CD14-positive monocyte (primary cell): ENCODE measurements around the gene PTRHD1. TPM values are rescaled to one million over a fixed set of nuclear protein-coding genes. Genes with fewer than 3 reads are reported as not detected.
A peak's percentile ranks its signal among the peaks of the same experiment; 100 is the strongest.

ENCODE experiments used
- DNase-seq, 3 donors: peaks; one replicate each; pipeline ENCODE4 v3.0.0-alpha.2; 2011 to 2022
- H2AFZ ChIP-seq: 2 replicates; pipeline ENCODE4 v1.6.0; 2012; ENCODE audit warnings: mild to moderate bottlenecking, low read depth, low read length, inconsistent platforms; ENCODE audit not compliant: insufficient read depth, poor library complexity, severe bottlenecking
- H3K27ac ChIP-seq, 2 donors: 1 replicate in 1 of 2; 2 replicates in 1 of 2; pipeline ENCODE4 v1.5.1; 2012 to 2013; ENCODE audit warnings: low read length in 2 of 2, control low read depth in 1 of 2, inconsistent platforms in 1 of 2, low read depth in 1 of 2, mild to moderate bottlenecking in 1 of 2
- H3K27me3 ChIP-seq, 2 donors: one replicate each; pipeline versions ENCODE4 v1.6.0 to v1.6.1; 2011 to 2013; ENCODE audit warnings: low read length in 2 of 2; ENCODE audit not compliant: control insufficient read depth in 2 of 2, insufficient read depth in 2 of 2
- H3K36me3 ChIP-seq, 2 donors: replicated peaks in 1 of 2; 1 replicate in 1 of 2; 2 replicates in 1 of 2; pipeline versions ENCODE4 v1.5.1 to v1.6.1; 2012 to 2013; ENCODE audit warnings: low read length in 2 of 2, control low read depth in 1 of 2, inconsistent platforms in 1 of 2, mild to moderate bottlenecking in 1 of 2; ENCODE audit not compliant: insufficient read depth in 2 of 2, control insufficient read depth in 1 of 2
- H3K4me1 ChIP-seq, 2 donors: 1 replicate in 1 of 2; 2 replicates in 1 of 2; pipeline versions ENCODE4 v1.5.1 to v1.6.1; 2012 to 2013; ENCODE audit warnings: low read length in 2 of 2, control low read depth in 1 of 2, inconsistent platforms in 1 of 2, mild to moderate bottlenecking in 1 of 2, moderate library complexity in 1 of 2; ENCODE audit not compliant: insufficient read depth in 2 of 2, control insufficient read depth in 1 of 2
- H3K4me2 ChIP-seq: replicated peaks from 2 replicates; pipeline ENCODE3; 2012; ENCODE audit warnings: low read length, moderate library complexity, mild to moderate bottlenecking; ENCODE audit not compliant: poor library complexity, severe bottlenecking; ENCODE audit errors: extremely low read depth
- H3K4me3 ChIP-seq, 3 experiments: fragments of 200-600 bp in 1 of 3; sonication (generic) in 1 of 3; replicated peaks in 1 of 3; 1 replicate in 2 of 3; 2 replicates in 1 of 3; pipeline ENCODE4 v1.5.1; 2011 to 2013; ENCODE audit warnings: low read length in 3 of 3, mild to moderate bottlenecking in 3 of 3, control low read depth in 2 of 3, low read depth in 2 of 3, inconsistent platforms in 1 of 3, moderate library complexity in 1 of 3
- H3K79me2 ChIP-seq: 2 replicates; pipeline ENCODE4 v1.6.0; 2012; ENCODE audit warnings: mild to moderate bottlenecking, control low read depth, inconsistent platforms, low read length, moderate library complexity; ENCODE audit not compliant: insufficient read depth
- H3K9ac ChIP-seq: 2 replicates; pipeline ENCODE4 v1.6.0; 2017; ENCODE audit warnings: low read length, mild to moderate bottlenecking; ENCODE audit not compliant: insufficient read depth, poor library complexity, severe bottlenecking
- H3K9me3 ChIP-seq, 2 donors: replicated peaks in 1 of 2; 1 replicate in 1 of 2; 2 replicates in 1 of 2; pipeline versions ENCODE4 v1.5.1 to v1.6.1; 2012 to 2013; ENCODE audit warnings: low read length in 2 of 2, control low read depth in 1 of 2; ENCODE audit not compliant: control insufficient read depth in 1 of 2, insufficient read depth in 1 of 2
- H4K20me1 ChIP-seq: 2 replicates; pipeline ENCODE4 v1.6.0; 2012; ENCODE audit warnings: mild to moderate bottlenecking, low read length, control low read depth, moderate library complexity; ENCODE audit not compliant: insufficient read depth
- H3K27ac Mint-ChIP-seq, 7 donors: one replicate each; pipeline ENCODE4 v1.8.0; 2020; ENCODE audit warnings: mild to moderate bottlenecking in 7 of 7, mixed read lengths in 7 of 7, moderate library complexity in 6 of 7, inconsistent platforms in 2 of 7
- H3K27me3 Mint-ChIP-seq, 3 donors: one replicate each; pipeline ENCODE4 v1.8.0; 2021 to 2022; ENCODE audit warnings: low read depth in 3 of 3, mild to moderate bottlenecking in 3 of 3, mixed read lengths in 3 of 3, moderate library complexity in 3 of 3, inconsistent platforms in 1 of 3
- H3K36me3 Mint-ChIP-seq, 2 donors: one replicate each; pipeline ENCODE4 v1.8.0; 2020; ENCODE audit warnings: mixed read lengths in 2 of 2, inconsistent platforms in 1 of 2, mild to moderate bottlenecking in 1 of 2
- H3K4me1 Mint-ChIP-seq: one replicate; pipeline ENCODE4 v1.8.0; 2020; ENCODE audit warnings: mild to moderate bottlenecking, mixed read lengths
- H3K4me3 Mint-ChIP-seq, 2 donors: one replicate each; pipeline ENCODE4 v1.8.0; 2020; ENCODE audit warnings: mild to moderate bottlenecking in 2 of 2, mixed read lengths in 2 of 2, moderate library complexity in 1 of 2
- H3K9me3 Mint-ChIP-seq, 7 donors: one replicate each; pipeline ENCODE4 v1.8.0; 2020 to 2022; ENCODE audit warnings: mixed read lengths in 7 of 7, mild to moderate bottlenecking in 6 of 7, moderate library complexity in 6 of 7, inconsistent platforms in 2 of 7
- WGBS: methylation state at CpG from one replicate; pipeline ENCODE4 v1.1.5; 2013; ENCODE audit warnings: missing lambda C conversion rate; ENCODE audit not compliant: insufficient coverage; 5-methylcytosine and 5-hydroxymethylcytosine counted together
- intact Hi-C, 2 donors: fragments of 100-400 bp; cut with micrococcal nuclease; formaldehyde crosslinking; loops; one replicate each; pipeline versions ENCODE4 v1.15.0 to v1.15.1; 2023
- polyA plus RNA-seq, 3 donors: library from polyadenylated mRNA; depleted of rRNA in 1 of 3; unstranded in 2 of 3; stranded (reverse) in 1 of 3; fragments of 300-500 nt in 2 of 3; fragments of >200 nt in 1 of 3; fragmentation: Illumina TruSeq in 2 of 3; gene quantifications; 1 replicate in 2 of 3; 2 replicates in 1 of 3; pipeline ENCODE4 v1.2.3, GENCODE V29; 2012 to 2021
- TF ChIP-seq, protein P1 (sequence below): fragments of 200-600 bp; IDR thresholded peaks from one replicate; pipeline ENCODE4 v1.8.0; 2022; ENCODE audit warnings: antibody characterized with exemption, mild to moderate bottlenecking

The PTRHD1 gene
- polyA plus RNA-seq, 3 donors: 20.3 to 86.2 (median 78.6) TPM

DNA sequence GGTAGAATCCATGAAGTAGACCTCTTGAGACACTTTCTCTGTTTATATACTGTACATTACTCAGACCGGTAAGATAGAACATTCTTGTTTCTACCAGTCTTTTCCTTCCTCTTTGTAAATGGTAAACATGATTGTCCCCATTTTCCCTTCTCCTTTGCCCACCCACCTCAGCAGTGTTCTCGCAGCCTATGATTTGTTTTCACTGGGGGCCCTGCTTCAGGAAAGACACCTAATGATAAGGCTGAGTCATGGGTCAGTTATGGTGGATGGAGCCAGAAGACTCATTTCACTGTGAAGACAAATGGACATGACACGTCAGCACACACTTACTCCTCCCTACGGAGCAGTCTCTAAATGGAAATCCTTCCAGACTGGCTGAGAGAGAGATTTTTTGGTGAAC lies 23.7 kb upstream of the PTRHD1 start:
- H3K9me3 ChIP-seq: no peaks in the 10 kb centered on the region
- Mint-ChIP-seq H3K9me3 (no peaks in the 10 kb centered on the region), H3K4me3 (no peak overlapping the region), H3K27ac (peak overlapping the region in 4 of 7 donors; percentile 22 to 64 (median 54)), H3K36me3 (peaks cover 52 to 85% of the 10 kb centered on the region in 2 donors), H3K4me1 (peaks cover 23% of the 10 kb centered on the region), H3K27me3 (no peaks in the 10 kb centered on the region)
- H3K4me1 ChIP-seq: peaks cover 17 to 21% of the 10 kb centered on the region in 2 donors
- H3K9ac ChIP-seq: no peak overlapping the region
- H4K20me1 ChIP-seq: no peaks in the 10 kb centered on the region
- H3K79me2 ChIP-seq: peaks cover 22% of the 10 kb centered on the region
- intact Hi-C loops: no loop called here
- WGBS: no CpG with 5 or more reads among the region's 4 CpGs
- H3K27me3 ChIP-seq: no peaks in the 10 kb centered on the region
- no peak overlapping the region for H2AFZ ChIP-seq
- peaks cover 32 to 75% of the 10 kb centered on the region in 2 donors for H3K36me3 ChIP-seq
- H3K4me3 ChIP-seq: no peak overlapping the region
- peak overlapping the region in 1 of 2 donors; percentile 59 for H3K27ac ChIP-seq
- no peak for DNase-seq
- H3K4me2 ChIP-seq: no peak overlapping the region
- TF ChIP-seq, protein P1, sequence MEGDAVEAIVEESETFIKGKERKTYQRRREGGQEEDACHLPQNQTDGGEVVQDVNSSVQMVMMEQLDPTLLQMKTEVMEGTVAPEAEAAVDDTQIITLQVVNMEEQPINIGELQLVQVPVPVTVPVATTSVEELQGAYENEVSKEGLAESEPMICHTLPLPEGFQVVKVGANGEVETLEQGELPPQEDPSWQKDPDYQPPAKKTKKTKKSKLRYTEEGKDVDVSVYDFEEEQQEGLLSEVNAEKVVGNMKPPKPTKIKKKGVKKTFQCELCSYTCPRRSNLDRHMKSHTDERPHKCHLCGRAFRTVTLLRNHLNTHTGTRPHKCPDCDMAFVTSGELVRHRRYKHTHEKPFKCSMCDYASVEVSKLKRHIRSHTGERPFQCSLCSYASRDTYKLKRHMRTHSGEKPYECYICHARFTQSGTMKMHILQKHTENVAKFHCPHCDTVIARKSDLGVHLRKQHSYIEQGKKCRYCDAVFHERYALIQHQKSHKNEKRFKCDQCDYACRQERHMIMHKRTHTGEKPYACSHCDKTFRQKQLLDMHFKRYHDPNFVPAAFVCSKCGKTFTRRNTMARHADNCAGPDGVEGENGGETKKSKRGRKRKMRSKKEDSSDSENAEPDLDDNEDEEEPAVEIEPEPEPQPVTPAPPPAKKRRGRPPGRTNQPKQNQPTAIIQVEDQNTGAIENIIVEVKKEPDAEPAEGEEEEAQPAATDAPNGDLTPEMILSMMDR: no peak

DNA sequence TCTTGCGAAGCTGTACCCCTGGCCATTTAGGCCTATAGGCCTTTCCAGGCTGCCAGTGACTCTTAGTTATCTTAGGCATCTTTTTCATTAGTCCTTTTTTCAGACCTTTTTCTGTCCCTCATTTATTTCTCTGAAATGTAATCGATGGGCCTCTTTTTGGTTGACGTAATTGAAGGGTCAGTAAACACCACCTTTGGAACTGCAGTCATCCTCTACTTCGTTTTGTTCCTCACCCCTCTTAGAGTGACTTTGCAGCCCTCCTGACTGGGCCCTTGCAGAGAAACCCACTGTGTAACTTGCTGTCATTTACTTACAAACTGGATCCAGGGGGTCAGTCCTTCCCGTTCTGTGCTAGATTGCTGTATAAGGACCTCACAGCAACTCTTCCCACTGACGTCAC lies 23.2 kb upstream of the PTRHD1 start:
- Histone ChIP-seq H3K36me3 (peaks cover 30 to 71% of the 10 kb centered on the region in 2 donors), H3K9ac (no peak overlapping the region), H3K9me3 (no peaks in the 10 kb centered on the region), H3K4me1 (peaks cover 17 to 21% of the 10 kb centered on the region in 2 donors), H3K27ac (peak overlapping the region in 1 of 2 donors; percentile 59), H3K27me3 (no peaks in the 10 kb centered on the region), H2AFZ (no peak overlapping the region), H4K20me1 (no peaks in the 10 kb centered on the region), H3K79me2 (peaks cover 25% of the 10 kb centered on the region), H3K4me2 (no peak overlapping the region), H3K4me3 (no peak overlapping the region)
- Mint-ChIP-seq H3K27ac (peak overlapping the region in 2 of 7 donors; percentile 55 to 61), H3K4me1 (peaks cover 23% of the 10 kb centered on the region), H3K9me3 (no peaks in the 10 kb centered on the region), H3K27me3 (no peaks in the 10 kb centered on the region), H3K36me3 (peaks cover 49 to 80% of the 10 kb centered on the region in 2 donors), H3K4me3 (no peak overlapping the region)
- DNase-seq: no peak
- 100% methylated on average over 4 of the region's 6 CpGs for WGBS
- TF ChIP-seq, protein P1: no peak
- intact Hi-C loops: no loop called here
